GM10266 (cell line): ENCODE data around the gene USP7.

Experiments
- DNase-seq: peaks from one replicate; pipeline ENCODE4 v3.0.0; 2012; ENCODE audit errors: extremely low spot score
- TF ChIP-seq, protein P1 (sequence below): IDR thresholded peaks from 2 replicates; pipeline ENCODE4 v1.5.1; 2012; ENCODE audit warnings: mild to moderate bottlenecking, low read depth; ENCODE audit not compliant: control insufficient read depth, insufficient read depth; ENCODE audit errors: missing control alignments

USP7 gene

GRCh38 chr16:9004183-9004582 lies 40.5 kb upstream of the USP7 start:
- DNase-seq: no peak
- TF ChIP-seq, protein P1, sequence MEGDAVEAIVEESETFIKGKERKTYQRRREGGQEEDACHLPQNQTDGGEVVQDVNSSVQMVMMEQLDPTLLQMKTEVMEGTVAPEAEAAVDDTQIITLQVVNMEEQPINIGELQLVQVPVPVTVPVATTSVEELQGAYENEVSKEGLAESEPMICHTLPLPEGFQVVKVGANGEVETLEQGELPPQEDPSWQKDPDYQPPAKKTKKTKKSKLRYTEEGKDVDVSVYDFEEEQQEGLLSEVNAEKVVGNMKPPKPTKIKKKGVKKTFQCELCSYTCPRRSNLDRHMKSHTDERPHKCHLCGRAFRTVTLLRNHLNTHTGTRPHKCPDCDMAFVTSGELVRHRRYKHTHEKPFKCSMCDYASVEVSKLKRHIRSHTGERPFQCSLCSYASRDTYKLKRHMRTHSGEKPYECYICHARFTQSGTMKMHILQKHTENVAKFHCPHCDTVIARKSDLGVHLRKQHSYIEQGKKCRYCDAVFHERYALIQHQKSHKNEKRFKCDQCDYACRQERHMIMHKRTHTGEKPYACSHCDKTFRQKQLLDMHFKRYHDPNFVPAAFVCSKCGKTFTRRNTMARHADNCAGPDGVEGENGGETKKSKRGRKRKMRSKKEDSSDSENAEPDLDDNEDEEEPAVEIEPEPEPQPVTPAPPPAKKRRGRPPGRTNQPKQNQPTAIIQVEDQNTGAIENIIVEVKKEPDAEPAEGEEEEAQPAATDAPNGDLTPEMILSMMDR: no peak

- DNase-seq: no peak
- TF ChIP-seq, protein P1: no peak
These were observed 40.1 kb upstream of the USP7 start for GRCh38 chr16:9003763-9004162.

GRCh38 chr16:9003322-9003721 lies 39.6 kb upstream of the USP7 start:
- TF ChIP-seq, protein P1: no peak
- DNase-seq: no peak

DNA sequence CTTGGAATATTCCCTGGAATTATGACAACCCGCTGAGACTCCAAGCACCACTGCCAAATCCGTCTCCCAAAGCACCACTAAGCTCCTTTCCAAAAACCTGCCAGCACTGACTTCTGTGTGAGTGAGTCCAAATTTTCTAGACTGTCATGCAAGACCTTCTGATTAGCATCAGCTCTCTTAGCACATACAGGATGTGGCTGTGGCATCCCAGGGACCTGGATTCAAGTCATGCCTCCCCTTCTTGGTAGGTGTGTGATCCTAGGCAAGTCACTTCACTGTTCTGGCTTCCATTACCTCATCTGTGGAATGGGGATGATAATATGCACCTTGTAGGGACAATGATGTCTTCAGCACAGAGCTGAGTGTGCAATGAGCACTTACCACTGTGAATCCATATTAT lies 38.3 kb upstream of the USP7 start:
- DNase-seq: no peak
- TF ChIP-seq, protein P1: no peak

GRCh38 chr16:9000664-9001063 lies 37.0 kb upstream of the USP7 start:
- DNase-seq: no peak
- TF ChIP-seq, protein P1: no peak

- no peak for DNase-seq
- TF ChIP-seq, protein P1: no peak
These were observed 36.1 kb upstream of the USP7 start for GRCh38 chr16:8999800-9000199.

GRCh38 chr16:8998108-8998507 lies 34.4 kb upstream of the USP7 start:
- no peak for DNase-seq
- TF ChIP-seq, protein P1: no peak
